RWPE1 (cell line): ENCODE measurements around the gene SEMA6A.

Experiments
- CTCF ChIA-PET: fragments of 350-600 bp; sonication (Branson Sonifier 250); formaldehyde crosslinking; extraction: SDS; loops from one replicate; lab custom pipeline; 2021; lab: Yijun Ruan, JAX
- POLR2A ChIA-PET: fragments of 400-600 bp; formaldehyde crosslinking; extraction: SDS; loops from one replicate; lab custom pipeline; 2020; ENCODE audit warnings: antibody characterized with exemption; ENCODE audit not compliant: low non-redundant PET; lab: Yijun Ruan, JAX
- DNase-seq: peaks from one replicate; pipeline ENCODE4 v3.0.0; 2012; ENCODE audit warnings: low spot score
- H3K27ac ChIP-seq: fragments of 450-650 bp; 2 replicates; pipeline ENCODE4 v1.5.1; 2017
- CTCF ChIP-seq: fragments of 450-650 bp; conservative IDR thresholded peaks from 2 replicates; pipeline ENCODE4 v1.5.1; 2017; ENCODE audit warnings: low read depth, mild to moderate bottlenecking

SEMA6A gene

GRCh38 chr5:116428966-116429365 is 145.7 kb downstream of the SEMA6A start:
- H3K27ac ChIP-seq: no peak overlapping the region
- ChIA-PET CTCF (no interaction called here), POLR2A (no interaction called here)
- TF ChIP-seq CTCF: no peak
- no peak for DNase-seq

- no peak for TF ChIP-seq CTCF
- ChIA-PET CTCF (no interaction called here), POLR2A (no interaction called here)
- H3K27ac ChIP-seq: no peak overlapping the region
- DNase-seq: no peak
Observed at GRCh38 chr5:116428413-116428812, 146.2 kb downstream of the SEMA6A start.

DNA sequence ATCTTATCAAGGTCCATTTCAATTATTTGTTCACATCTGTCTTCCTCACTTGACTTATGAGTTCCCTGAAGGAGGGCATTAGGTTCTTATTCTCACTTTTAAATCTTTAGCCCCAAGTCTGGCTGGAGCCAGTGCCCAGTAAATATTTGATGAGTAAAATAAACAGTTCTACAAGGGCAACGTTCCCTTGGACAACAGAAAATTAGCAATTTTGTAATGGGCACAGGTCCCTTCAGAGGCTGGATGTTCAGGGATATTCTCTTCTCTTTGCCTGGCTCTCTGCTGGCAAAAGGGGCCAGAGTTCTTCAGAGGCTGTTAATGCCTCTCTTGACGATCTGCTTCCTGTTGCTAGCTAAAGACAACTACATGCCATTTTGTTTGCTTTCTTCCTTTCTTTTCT is 149.7 kb downstream of the SEMA6A start:
- ChIA-PET POLR2A (no interaction called here), CTCF (no interaction called here)
- no peak overlapping the region for H3K27ac ChIP-seq
- DNase-seq: no peak
- no peak for TF ChIP-seq CTCF

GRCh38 chr5:116424258-116424615 is 150.4 kb downstream of the SEMA6A start:
- ChIA-PET CTCF (no interaction called here), POLR2A (no interaction called here)
- no peak for DNase-seq
- TF ChIP-seq CTCF: no peak
- H3K27ac ChIP-seq: no peak overlapping the region

DNA sequence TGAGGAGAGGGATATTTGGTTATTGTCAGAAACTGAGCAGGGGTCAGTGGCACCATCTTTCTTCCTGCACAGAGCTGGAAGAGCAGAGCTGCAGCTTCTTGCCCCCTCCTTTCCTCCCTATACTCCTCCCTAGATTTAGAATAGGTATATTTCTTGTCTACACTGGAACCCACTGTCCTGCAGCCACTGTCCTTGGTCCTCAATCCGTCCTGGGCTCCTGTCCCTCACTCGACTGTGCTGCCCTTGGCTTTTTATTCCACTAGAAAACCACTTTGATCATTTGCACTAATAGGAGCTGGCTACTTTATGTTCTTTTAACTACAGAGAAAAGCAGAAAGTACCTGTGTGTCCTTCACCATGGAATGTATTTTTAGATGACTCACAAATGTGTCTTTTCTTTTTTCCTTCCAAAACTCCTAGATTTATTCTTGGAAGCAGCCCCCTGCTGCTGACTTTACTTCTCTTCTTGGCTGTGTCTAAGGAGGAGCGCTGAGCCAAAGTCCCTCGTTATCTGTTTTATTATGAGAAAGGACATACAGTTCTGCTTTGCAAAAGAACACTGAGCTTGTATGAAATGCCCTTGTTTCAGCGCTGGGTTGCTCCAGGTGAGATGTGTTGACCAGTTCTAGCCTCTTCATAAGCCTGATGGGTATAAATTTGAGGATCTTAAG is 150.9 kb downstream of the SEMA6A start:
- ChIA-PET POLR2A (no interaction called here), CTCF (no interaction called here)
- no peak for DNase-seq
- H3K27ac ChIP-seq: no peak overlapping the region
- no peak for TF ChIP-seq CTCF

- DNase-seq: no peak
- ChIA-PET POLR2A (no interaction called here), CTCF (no interaction called here)
- no peak for TF ChIP-seq CTCF
- no peak overlapping the region for H3K27ac ChIP-seq
Observed at GRCh38 chr5:116423141-116423540, 151.5 kb downstream of the SEMA6A start.
